ENCODE measurements around the gene CLINT1. TPM values are rescaled to one million over a fixed set of nuclear protein-coding genes. Genes with fewer than 3 reads are reported as not detected.

Gene CLINT1
- total RNA-seq, 5 donors from 2014 or later (not counting 1 experiment from before 2014, with no cell fraction given), result 61.1 to 78.6 (median 63.6) TPM

GRCh38 chr5:157865781-157866180, 6.8 kb upstream of the CLINT1 start:
- ChIA-PET POLR2A (interaction anchor here in 1 of 2 donors (0.6 kb wide), 1 partner anchor 35 kb away, joined by 8 read pairs; no protein-coding TSS in a partner anchor), CTCF (no interaction called here)
- no peaks in the 10 kb centered on the region for H3K36me3 Mint-ChIP-seq
- H3K4me1 Mint-ChIP-seq, result peaks cover 22 to 32% (median 23%) of the 10 kb centered on the region in 3 donors
- peak overlapping the region in 1 of 2 donors; percentile 18 for H3K27ac Mint-ChIP-seq
- no peaks in the 10 kb centered on the region for H3K9me3 Mint-ChIP-seq
- H3K4me3 Mint-ChIP-seq, result no peak overlapping the region
- no peak overlapping the region for H3K4me3 ChIP-seq (ENCODE audit: control insufficient read depth in 1 of 2, extremely low read depth in 1 of 2, low read length in 1 of 2)
- H3K27ac ChIP-seq (ENCODE audit: low read length), result no peak overlapping the region
- H3K36me3 ChIP-seq (ENCODE audit: control insufficient read depth in 2 of 2, extremely low read depth in 1 of 2, insufficient read depth in 1 of 2, low read length in 1 of 2), result no peaks in the 10 kb centered on the region
- ATAC-seq (replicated peaks in 1 of 4) (no peak), DNase-seq (no peak)
- H3K4me1 ChIP-seq (ENCODE audit: control insufficient read depth in 1 of 2, extremely low read depth in 1 of 2, insufficient read depth in 2 of 2, low read length in 2 of 2), result peaks cover 14 to 15% of the 10 kb centered on the region in 2 experiments
- peaks cover 0 to 5% of the 10 kb centered on the region in 2 experiments for H3K27me3 ChIP-seq (replicated peaks in 1 of 2; ENCODE audit: control insufficient read depth in 2 of 2, extremely low read depth in 1 of 2, insufficient read depth in 2 of 2, low read length in 1 of 2)
- peaks cover 0 to 3% of the 10 kb centered on the region in 2 donors for H3K27me3 Mint-ChIP-seq
- H3K9me3 ChIP-seq, result no peaks in the 10 kb centered on the region
- whole genome bisulfite sequencing (ENCODE audit: insufficient coverage), result 68% methylated on average over 2 of the region's 4 CpGs

- WGBS (ENCODE audit: insufficient coverage), result 46% methylated on average over 4 of the region's 4 CpGs
- H3K36me3 Mint-ChIP-seq, result no peaks in the 10 kb centered on the region
- peaks cover 18 to 19% of the 10 kb centered on the region in 2 experiments for H3K4me1 ChIP-seq (ENCODE audit: control insufficient read depth in 1 of 2, extremely low read depth in 1 of 2, insufficient read depth in 2 of 2, low read length in 2 of 2)
- no peak overlapping the region for H3K27ac ChIP-seq (ENCODE audit: low read length)
- H3K27me3 ChIP-seq (replicated peaks in 1 of 2; ENCODE audit: control insufficient read depth in 2 of 2, extremely low read depth in 1 of 2, insufficient read depth in 2 of 2, low read length in 1 of 2), result no peaks in the 10 kb centered on the region
- peak in 29 of 35 experiments; percentile 3 to 50 (median 28) for DNase-seq
- peak; percentile 45 to 78 (median 58) for ATAC-seq (replicated peaks in 1 of 4)
- peak overlapping the region in 1 of 2 donors; percentile 22 for H3K27ac Mint-ChIP-seq
- H3K4me3 Mint-ChIP-seq, result peak overlapping the region in 1 of 3 donors; percentile 25
- H3K36me3 ChIP-seq (ENCODE audit: control insufficient read depth in 2 of 2, extremely low read depth in 1 of 2, insufficient read depth in 1 of 2, low read length in 1 of 2), result no peaks in the 10 kb centered on the region
- no peaks in the 10 kb centered on the region for H3K9me3 ChIP-seq
- peaks cover 36 to 45% (median 36%) of the 10 kb centered on the region in 3 donors for H3K4me1 Mint-ChIP-seq
- H3K27me3 Mint-ChIP-seq, result peaks cover 0 to 3% of the 10 kb centered on the region in 2 donors
- no peaks in the 10 kb centered on the region for H3K9me3 Mint-ChIP-seq
- CTCF ChIA-PET, result no interaction called here
- POLR2A ChIA-PET, result no interaction called here
- no peak overlapping the region for H3K4me3 ChIP-seq (ENCODE audit: control insufficient read depth in 1 of 2, extremely low read depth in 1 of 2, low read length in 1 of 2)
Measured at GRCh38 chr5:157864067-157864466, 5.1 kb upstream of the CLINT1 start.

DNA sequence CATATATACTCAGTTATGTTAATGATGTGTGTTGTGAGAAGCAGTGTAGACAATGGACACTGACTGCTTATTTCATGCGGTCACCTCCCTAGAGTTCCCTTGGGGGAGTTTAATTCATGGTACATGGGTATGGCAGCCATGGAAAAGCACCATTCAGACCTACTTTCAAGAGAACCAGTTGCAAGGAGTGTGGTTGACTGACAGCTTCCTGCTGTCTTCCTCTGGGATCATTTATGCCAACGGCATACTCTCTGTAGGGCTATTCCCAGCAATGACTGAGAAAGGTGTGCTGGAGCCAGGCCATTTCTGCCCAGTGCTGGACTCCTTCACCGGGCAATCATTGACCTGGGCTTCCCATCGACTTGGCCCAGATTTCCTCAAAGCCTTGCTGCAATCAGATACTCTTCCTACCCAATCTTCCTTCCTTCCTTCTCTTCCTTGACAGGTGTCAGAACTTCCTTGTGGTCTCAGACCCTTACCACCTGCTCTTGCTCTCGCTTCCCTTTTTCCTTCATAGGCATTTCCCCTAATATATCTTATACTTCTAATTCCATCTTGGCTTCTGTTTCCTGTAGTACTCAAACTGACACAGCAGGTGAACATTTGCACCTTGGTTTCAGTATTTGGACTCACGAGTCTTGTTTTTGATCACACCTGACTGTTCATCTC, 3.4 kb upstream of the CLINT1 start:
- no peak for ATAC-seq (replicated peaks in 1 of 4)
- CTCF ChIA-PET, result no interaction called here
- H3K27ac Mint-ChIP-seq, result peak overlapping the region in 1 of 2 donors; percentile 35

GRCh38 chr5:157860898-157861890, 2.2 kb upstream of the CLINT1 start:
- DNase-seq, result no peak
- H3K27ac Mint-ChIP-seq, result peak overlapping the region; percentile 18 to 66
- H3K4me1 ChIP-seq (ENCODE audit: control insufficient read depth in 1 of 2, extremely low read depth in 1 of 2, insufficient read depth in 2 of 2, low read length in 2 of 2), result peaks cover 27 to 29% of the 10 kb centered on the region in 2 experiments
- peaks cover 0 to 3% of the 10 kb centered on the region in 2 donors for H3K27me3 Mint-ChIP-seq
- H3K9me3 Mint-ChIP-seq, result no peaks in the 10 kb centered on the region
- ChIA-PET CTCF (interaction anchor here (0.6 to 0.9 kb wide), 8 partner anchors 9 to 1296 kb away, joined by 3 to 14 read pairs (median 6); no protein-coding TSS in a partner anchor), POLR2A (interaction anchor here (0.5 to 0.7 kb wide), 5 partner anchors 12 to 1312 kb away, joined by 3 to 8 read pairs (median 4); no protein-coding TSS in a partner anchor)
- H3K4me3 ChIP-seq (ENCODE audit: control insufficient read depth in 1 of 2, extremely low read depth in 1 of 2, low read length in 1 of 2), result no peak overlapping the region
- peaks cover 3% of the 10 kb centered on the region for H3K36me3 Mint-ChIP-seq
- 38% methylated on average over 3 of the region's 8 CpGs for WGBS (ENCODE audit: insufficient coverage)
- no peaks in the 10 kb centered on the region for H3K27me3 ChIP-seq (replicated peaks in 1 of 2; ENCODE audit: control insufficient read depth in 2 of 2, extremely low read depth in 1 of 2, insufficient read depth in 2 of 2, low read length in 1 of 2)
- peaks cover 0 to 2% of the 10 kb centered on the region in 2 donors for H3K36me3 ChIP-seq (ENCODE audit: control insufficient read depth in 2 of 2, extremely low read depth in 1 of 2, insufficient read depth in 1 of 2, low read length in 1 of 2)
- ATAC-seq (replicated peaks in 1 of 4), result no peak
- no peaks in the 10 kb centered on the region for H3K9me3 ChIP-seq
- H3K4me3 Mint-ChIP-seq, result peak overlapping the region in 2 of 3 donors; percentile 29 to 39
- H3K27ac ChIP-seq (ENCODE audit: low read length), result no peak overlapping the region
- H3K4me1 Mint-ChIP-seq, result peaks cover 57 to 69% (median 58%) of the 10 kb centered on the region in 3 donors

More for the DNA sequence above, 3.4 kb upstream of the CLINT1 start:
- H3K4me3 ChIP-seq (ENCODE audit: control insufficient read depth in 1 of 2, extremely low read depth in 1 of 2, low read length in 1 of 2), result no peak overlapping the region
- no peaks in the 10 kb centered on the region for H3K27me3 ChIP-seq (replicated peaks in 1 of 2; ENCODE audit: control insufficient read depth in 2 of 2, extremely low read depth in 1 of 2, insufficient read depth in 2 of 2, low read length in 1 of 2)
- H3K4me1 ChIP-seq (ENCODE audit: control insufficient read depth in 1 of 2, extremely low read depth in 1 of 2, insufficient read depth in 2 of 2, low read length in 2 of 2), result peaks cover 25% of the 10 kb centered on the region in 2 experiments
- H3K9me3 ChIP-seq, result no peaks in the 10 kb centered on the region
- peaks cover 46 to 58% (median 47%) of the 10 kb centered on the region in 3 donors for H3K4me1 Mint-ChIP-seq
- H3K27me3 Mint-ChIP-seq, result peaks cover 0 to 3% of the 10 kb centered on the region in 2 donors
- H3K9me3 Mint-ChIP-seq, result no peaks in the 10 kb centered on the region
- H3K36me3 ChIP-seq (ENCODE audit: control insufficient read depth in 2 of 2, extremely low read depth in 1 of 2, insufficient read depth in 1 of 2, low read length in 1 of 2), result no peaks in the 10 kb centered on the region
- 79% methylated on average over 5 of the region's 6 CpGs for WGBS (ENCODE audit: insufficient coverage)
- H3K4me3 Mint-ChIP-seq, result peak overlapping the region in 1 of 3 donors; percentile 39
- DNase-seq, result no peak
- H3K36me3 Mint-ChIP-seq, result peaks cover 3% of the 10 kb centered on the region
- POLR2A ChIA-PET, result interaction anchor here in 1 of 2 donors (0.7 kb wide), 2 partner anchors 17 to 121 kb away, joined by 3 to 5 read pairs; no protein-coding TSS in a partner anchor
- no peak overlapping the region for H3K27ac ChIP-seq (ENCODE audit: low read length)

GRCh38 chr5:157859227-157859575, 256 bp upstream of the CLINT1 start:
- peak overlapping the region; percentile 95 to 98 (median 96) for H3K4me3 Mint-ChIP-seq
- CTCF ChIA-PET, result interaction anchor here in 1 of 2 donors (1.0 to 1.2 kb wide), 3 partner anchors 42 to 116 kb away, joined by 3 to 8 read pairs (median 4); partner anchors contain the start of gene LSM11

More at GRCh38 chr5:157859227-157859575, 256 bp upstream of the CLINT1 start:
- Mint-ChIP-seq H3K36me3 (peaks cover 7% of the 10 kb centered on the region), H3K9me3 (no peaks in the 10 kb centered on the region), H3K27ac (peak overlapping the region; percentile 92 to 95), H3K27me3 (peaks cover 0 to 3% of the 10 kb centered on the region in 2 donors), H3K4me1 (peaks cover 72 to 86% (median 75%) of the 10 kb centered on the region in 3 donors)
- no peaks in the 10 kb centered on the region for H3K9me3 ChIP-seq
- H3K4me1 ChIP-seq (ENCODE audit: control insufficient read depth in 1 of 2, extremely low read depth in 1 of 2, insufficient read depth in 2 of 2, low read length in 2 of 2), result peaks cover 27 to 32% of the 10 kb centered on the region in 2 experiments
- no peaks in the 10 kb centered on the region for H3K27me3 ChIP-seq (replicated peaks in 1 of 2; ENCODE audit: control insufficient read depth in 2 of 2, extremely low read depth in 1 of 2, insufficient read depth in 2 of 2, low read length in 1 of 2)
- POLR2A ChIA-PET, result interaction anchor here (0.6 kb wide), 2 partner anchors 90 to 717 kb away, joined by 3 to 9 read pairs; no protein-coding TSS in a partner anchor
- peak overlapping the region; percentile 80 for H3K27ac ChIP-seq (ENCODE audit: low read length)
- peaks cover 0 to 7% of the 10 kb centered on the region in 2 donors for H3K36me3 ChIP-seq (ENCODE audit: control insufficient read depth in 2 of 2, extremely low read depth in 1 of 2, insufficient read depth in 1 of 2, low read length in 1 of 2)
- no peak for DNase-seq
- peak in 2 of 4 experiments; percentile 2 to 17 for ATAC-seq (replicated peaks in 1 of 4)
- H3K4me3 ChIP-seq (ENCODE audit: control insufficient read depth in 1 of 2, extremely low read depth in 1 of 2, low read length in 1 of 2), result peak overlapping the region; percentile 79 to 88
- WGBS (ENCODE audit: insufficient coverage), result 13% methylated on average over 3 of the region's 10 CpGs
